C4-2B (cell line): Measurements from ENCODE around the gene THAP2.

Source experiments
- H3K27ac ChIP-seq: fragments of 450-650 bp; 2 replicates; pipeline ENCODE4 v1.5.1; 2017
- ZFX ChIP-seq: fragments of 450-650 bp; IDR thresholded peaks from 2 replicates; pipeline ENCODE4 v1.6.1; 2017
- TF ChIP-seq, protein P1 (sequence below): fragments of 450-650 bp; conservative IDR thresholded peaks from 2 replicates; pipeline ENCODE4 v1.5.1; 2017; ENCODE audit warnings: mild to moderate bottlenecking

Gene THAP2

DNA sequence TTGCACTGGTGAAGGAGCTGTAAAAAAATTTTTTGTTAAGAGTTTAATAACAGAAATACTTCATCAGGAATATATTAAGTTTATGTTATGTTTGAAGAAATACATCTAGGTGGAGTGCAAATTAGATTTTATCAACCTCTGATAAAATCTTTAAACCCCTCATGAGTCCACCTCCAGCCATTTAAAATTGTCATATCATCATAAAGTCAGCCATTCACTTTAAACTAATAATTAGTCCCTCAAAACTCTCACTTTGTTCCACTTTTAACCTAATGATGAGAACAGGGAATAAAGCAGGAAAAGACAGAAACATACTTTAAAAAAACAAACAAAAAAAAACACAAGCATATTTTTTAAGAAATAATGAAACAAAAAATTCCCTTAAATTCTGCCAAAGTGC, 25.6 kb upstream of the THAP2 start:
- TF ChIP-seq, protein P1, sequence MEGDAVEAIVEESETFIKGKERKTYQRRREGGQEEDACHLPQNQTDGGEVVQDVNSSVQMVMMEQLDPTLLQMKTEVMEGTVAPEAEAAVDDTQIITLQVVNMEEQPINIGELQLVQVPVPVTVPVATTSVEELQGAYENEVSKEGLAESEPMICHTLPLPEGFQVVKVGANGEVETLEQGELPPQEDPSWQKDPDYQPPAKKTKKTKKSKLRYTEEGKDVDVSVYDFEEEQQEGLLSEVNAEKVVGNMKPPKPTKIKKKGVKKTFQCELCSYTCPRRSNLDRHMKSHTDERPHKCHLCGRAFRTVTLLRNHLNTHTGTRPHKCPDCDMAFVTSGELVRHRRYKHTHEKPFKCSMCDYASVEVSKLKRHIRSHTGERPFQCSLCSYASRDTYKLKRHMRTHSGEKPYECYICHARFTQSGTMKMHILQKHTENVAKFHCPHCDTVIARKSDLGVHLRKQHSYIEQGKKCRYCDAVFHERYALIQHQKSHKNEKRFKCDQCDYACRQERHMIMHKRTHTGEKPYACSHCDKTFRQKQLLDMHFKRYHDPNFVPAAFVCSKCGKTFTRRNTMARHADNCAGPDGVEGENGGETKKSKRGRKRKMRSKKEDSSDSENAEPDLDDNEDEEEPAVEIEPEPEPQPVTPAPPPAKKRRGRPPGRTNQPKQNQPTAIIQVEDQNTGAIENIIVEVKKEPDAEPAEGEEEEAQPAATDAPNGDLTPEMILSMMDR = no peak
- no peak for TF ChIP-seq ZFX
- no peak overlapping the region for H3K27ac ChIP-seq

DNA sequence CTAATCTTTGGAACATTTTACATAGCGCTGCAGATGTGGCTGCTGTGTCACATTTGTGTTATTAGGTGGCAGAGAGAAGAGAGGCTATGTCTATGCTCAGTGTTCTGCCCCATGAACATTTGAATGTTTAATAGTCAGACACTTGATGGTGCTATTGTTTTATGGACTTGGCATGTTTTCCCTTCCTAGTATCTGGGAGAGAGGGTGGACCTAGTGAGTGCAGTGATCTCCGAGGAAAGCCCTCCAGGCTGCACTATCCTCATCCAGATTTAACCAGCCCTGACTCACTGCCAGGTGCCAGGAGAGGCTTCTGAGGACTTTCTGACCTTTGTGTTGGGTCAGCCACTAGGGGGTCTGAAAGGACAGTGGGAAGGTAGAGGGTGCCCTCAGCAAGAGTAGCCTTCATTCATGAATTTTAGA, 24.8 kb upstream of the THAP2 start:
- H3K27ac ChIP-seq = no peak overlapping the region

DNA sequence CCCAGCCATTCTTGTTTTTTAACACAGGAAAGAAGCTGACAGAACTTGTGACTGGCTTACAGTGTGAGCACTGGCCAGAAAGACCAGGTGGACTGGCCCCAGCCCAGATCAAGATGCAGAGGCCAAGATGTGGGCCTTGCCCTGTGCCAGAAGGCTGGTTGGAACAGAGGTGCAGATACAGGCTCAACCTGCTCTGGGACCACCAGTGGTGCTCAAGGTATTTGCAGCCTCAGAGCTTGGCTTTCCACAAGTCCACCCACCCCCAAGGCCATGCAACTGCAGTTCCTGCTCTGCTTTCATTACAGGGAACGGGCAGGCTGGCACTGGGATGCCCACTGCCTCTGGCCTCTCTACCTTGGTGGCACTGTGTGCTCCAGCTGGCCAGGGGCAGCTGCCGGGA, 23.8 kb upstream of the THAP2 start:
- H3K27ac ChIP-seq = no peak overlapping the region
- TF ChIP-seq ZFX = no peak
- TF ChIP-seq, protein P1 = no peak

More for the DNA sequence above, 24.8 kb upstream of the THAP2 start:
- no peak for TF ChIP-seq ZFX
- TF ChIP-seq, protein P1 = peak; percentile 16; the same call in 1 of the 2 replicates

DNA sequence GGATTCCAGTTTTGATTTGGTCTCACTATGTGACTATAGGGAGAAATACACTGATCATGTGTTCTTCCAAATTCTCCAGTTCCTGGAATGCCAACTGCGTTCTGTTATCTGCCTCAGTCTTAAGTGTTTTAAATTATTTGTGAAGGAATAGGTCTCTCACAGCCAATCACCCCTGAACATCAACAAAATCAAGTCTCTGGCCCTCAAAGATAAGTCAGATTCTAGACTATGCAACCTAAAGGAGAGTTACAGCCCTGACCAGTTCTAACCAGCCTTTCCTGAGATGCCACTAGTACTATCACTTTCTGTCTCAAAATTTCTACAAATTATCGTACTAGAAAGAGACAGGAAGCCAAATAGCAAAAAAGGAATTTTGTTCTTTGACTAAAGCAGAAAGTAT, 22.7 kb upstream of the THAP2 start:
- TF ChIP-seq ZFX = no peak
- TF ChIP-seq, protein P1 = no peak

DNA sequence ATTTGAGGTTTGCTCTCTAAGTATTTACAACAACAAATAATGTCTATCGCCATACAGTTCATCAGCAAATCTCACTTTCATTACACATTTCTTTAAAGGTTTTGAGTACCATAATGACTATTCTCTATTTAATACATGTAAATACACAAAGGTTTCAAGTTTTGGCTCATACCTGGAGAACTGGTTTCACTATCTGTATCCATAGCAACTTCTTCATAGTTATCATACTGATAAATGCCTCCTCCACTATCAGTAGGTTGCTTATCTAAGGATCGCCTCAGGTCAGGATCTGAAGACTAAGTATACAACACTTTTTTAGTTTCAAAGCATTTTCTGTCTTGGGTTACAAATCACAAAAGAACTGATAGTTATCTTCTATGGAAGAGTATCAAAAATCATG, 21.8 kb upstream of the THAP2 start:
- TF ChIP-seq, protein P1 = no peak
- no peak for TF ChIP-seq ZFX
- no peak overlapping the region for H3K27ac ChIP-seq

More for the DNA sequence above, 22.7 kb upstream of the THAP2 start:
- no peak overlapping the region for H3K27ac ChIP-seq

DNA sequence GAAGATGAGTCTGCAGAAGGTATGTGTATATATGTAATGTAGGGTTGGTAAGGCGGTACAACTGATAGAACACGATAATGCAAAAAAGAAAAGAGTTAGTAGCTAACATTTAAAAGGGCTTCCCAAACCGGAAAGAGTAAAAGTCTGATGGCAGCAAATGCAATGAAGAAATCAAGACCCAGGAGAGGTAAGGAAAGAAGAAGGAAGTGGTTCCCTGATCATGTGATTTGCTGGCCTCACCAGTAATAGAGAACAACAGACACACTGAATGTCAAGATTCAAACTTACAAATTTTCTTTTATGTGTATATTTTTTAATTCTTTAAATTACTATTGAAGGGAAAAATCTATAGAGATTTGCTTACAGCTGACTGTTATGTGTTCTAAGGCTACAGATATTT, 18.8 kb upstream of the THAP2 start:
- no peak for TF ChIP-seq ZFX
- TF ChIP-seq, protein P1 = no peak
- no peak overlapping the region for H3K27ac ChIP-seq

DNA sequence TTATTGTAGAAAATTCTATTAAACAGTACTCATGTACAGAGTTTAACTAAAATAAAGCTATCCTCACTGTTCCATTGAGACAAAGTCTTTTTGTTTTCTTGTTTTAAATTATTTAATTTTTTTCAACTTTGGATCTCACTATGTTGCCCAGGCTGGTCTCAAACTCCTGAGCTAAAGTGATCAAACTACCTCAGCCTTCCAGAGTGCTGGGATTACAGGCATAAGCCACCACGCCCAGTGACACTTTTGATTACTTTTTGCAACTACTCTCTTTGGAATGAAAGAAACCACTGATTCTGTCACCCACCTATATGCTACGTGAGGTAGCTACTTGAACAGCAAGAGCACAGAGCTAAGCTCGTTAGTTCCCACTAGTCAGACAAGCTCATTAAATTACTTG, 17.6 kb upstream of the THAP2 start:
- H3K27ac ChIP-seq = no peak overlapping the region
- TF ChIP-seq, protein P1 = no peak
- TF ChIP-seq ZFX = no peak
